ENCODE data around the gene MAPK13.

- TF ChIP-seq POLR2A (IDR thresholded peaks at IDR 0.05; ENCODE audit: low read length) (no peak), GATA1 (IDR thresholded peaks at IDR 0.05; ENCODE audit: low read depth, low read length) (no peak)
Measured at GRCh38 chr6:36138667-36139066, 8.4 kb downstream of the MAPK13 start.
